GM19372 (cell line): ENCODE measurements around the gene CAMTA1.

Experiments used
- ATAC-seq: cut with Tn5 transposase; IDR thresholded peaks from one replicate; pipeline ENCODE4 v1.9.1; 2021; ENCODE audit warnings: mild to moderate bottlenecking, low read depth, moderate library complexity; ENCODE audit not compliant: unreplicated experiment

CAMTA1 gene

GRCh38 chr1:7640920-7641585 is 855.8 kb downstream of the CAMTA1 start:
- no peak for ATAC-seq

GRCh38 chr1:7641587-7642417 is 856.5 kb downstream of the CAMTA1 start:
- ATAC-seq, result no peak

- no peak for ATAC-seq
Measured at GRCh38 chr1:7642418-7642704, 857.1 kb downstream of the CAMTA1 start.

GRCh38 chr1:7642781-7643529 is 857.7 kb downstream of the CAMTA1 start:
- ATAC-seq, result no peak

GRCh38 chr1:7643530-7643929 is 858.3 kb downstream of the CAMTA1 start:
- ATAC-seq, result no peak

- no peak for ATAC-seq
Measured at GRCh38 chr1:7644086-7644485, 858.8 kb downstream of the CAMTA1 start.

GRCh38 chr1:7644961-7645750 is 859.9 kb downstream of the CAMTA1 start:
- ATAC-seq, result no peak

- ATAC-seq, result no peak
Measured at GRCh38 chr1:7645751-7646048, 860.4 kb downstream of the CAMTA1 start.

- ATAC-seq, result no peak
Measured at GRCh38 chr1:7646164-7646563, 860.9 kb downstream of the CAMTA1 start.

GRCh38 chr1:7646981-7647901 is 862.0 kb downstream of the CAMTA1 start:
- no peak for ATAC-seq

GRCh38 chr1:7648761-7649384 is 863.6 kb downstream of the CAMTA1 start:
- ATAC-seq, result no peak

- no peak for ATAC-seq
Measured at GRCh38 chr1:7650801-7651200, 865.5 kb downstream of the CAMTA1 start.

- ATAC-seq, result no peak
Measured at GRCh38 chr1:7651203-7651602, 865.9 kb downstream of the CAMTA1 start.

- ATAC-seq, result no peak
Measured at GRCh38 chr1:7652061-7652460, 866.8 kb downstream of the CAMTA1 start.

GRCh38 chr1:7652515-7653098 is 867.4 kb downstream of the CAMTA1 start:
- ATAC-seq, result no peak

- no peak for ATAC-seq
Measured at GRCh38 chr1:7654725-7655124, 869.5 kb downstream of the CAMTA1 start.

- no peak for ATAC-seq
Measured at GRCh38 chr1:7655354-7655753, 870.1 kb downstream of the CAMTA1 start.

- ATAC-seq, result no peak
Measured at GRCh38 chr1:7656557-7657215, 871.4 kb downstream of the CAMTA1 start.
